Hematopoietic multipotent progenitor cell treated with erythropoietin and hydrocortisone succinate and interleukin-3 and kit ligand, for 17 days (in vitro differentiated cells): ENCODE measurements around the gene TGM1.
A peak's percentile ranks its signal among the peaks of the same experiment; 100 is the strongest.

Experiments
- DNase-seq: peaks from one replicate; pipeline ENCODE4 v3.0.0-alpha.2; 2015; ENCODE audit warnings: low spot score

TGM1 gene

DNA sequence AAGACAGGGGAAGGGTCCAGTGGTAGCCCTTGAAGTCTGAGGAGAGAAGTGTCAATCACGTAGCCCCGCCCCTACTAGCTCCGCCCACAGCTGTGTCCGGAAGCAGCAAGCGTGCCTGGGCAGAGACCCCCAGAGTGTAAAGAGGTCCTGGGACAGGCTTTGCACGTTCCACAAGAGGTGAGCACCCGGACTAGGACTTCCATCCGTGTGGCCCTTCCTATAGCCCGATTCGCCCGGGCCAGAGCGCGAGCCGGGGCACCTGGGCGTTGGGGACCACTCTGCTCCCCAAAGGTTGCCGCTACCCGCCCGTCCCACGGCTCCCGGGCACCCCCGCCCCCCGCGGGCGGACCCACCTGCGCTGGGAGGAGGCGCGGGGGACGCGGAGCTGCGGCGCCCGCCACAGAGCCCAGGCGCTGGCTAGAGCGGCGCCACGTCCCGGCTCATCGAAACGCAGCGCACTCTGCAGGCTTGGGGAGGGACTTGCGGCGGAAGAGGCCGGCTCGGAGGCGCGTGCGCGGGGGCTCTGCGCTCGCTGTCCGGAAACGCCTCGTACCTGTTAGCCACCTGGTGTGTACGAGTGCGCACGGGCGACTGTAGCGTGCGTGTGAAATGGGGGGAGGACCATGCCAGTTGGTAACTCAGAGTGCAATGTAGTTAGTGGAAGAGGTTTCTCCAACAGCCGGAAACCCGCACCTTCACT is 8.3 kb upstream of the TGM1 start, which contains the start of gene RABGGTA:
TSS of gene RABGGTA (minus strand) at position 464 of the 700 bp plus-strand sequence. CDS start 482 bp downstream, outside the sequence.
- peak; percentile 91 for DNase-seq

DNA sequence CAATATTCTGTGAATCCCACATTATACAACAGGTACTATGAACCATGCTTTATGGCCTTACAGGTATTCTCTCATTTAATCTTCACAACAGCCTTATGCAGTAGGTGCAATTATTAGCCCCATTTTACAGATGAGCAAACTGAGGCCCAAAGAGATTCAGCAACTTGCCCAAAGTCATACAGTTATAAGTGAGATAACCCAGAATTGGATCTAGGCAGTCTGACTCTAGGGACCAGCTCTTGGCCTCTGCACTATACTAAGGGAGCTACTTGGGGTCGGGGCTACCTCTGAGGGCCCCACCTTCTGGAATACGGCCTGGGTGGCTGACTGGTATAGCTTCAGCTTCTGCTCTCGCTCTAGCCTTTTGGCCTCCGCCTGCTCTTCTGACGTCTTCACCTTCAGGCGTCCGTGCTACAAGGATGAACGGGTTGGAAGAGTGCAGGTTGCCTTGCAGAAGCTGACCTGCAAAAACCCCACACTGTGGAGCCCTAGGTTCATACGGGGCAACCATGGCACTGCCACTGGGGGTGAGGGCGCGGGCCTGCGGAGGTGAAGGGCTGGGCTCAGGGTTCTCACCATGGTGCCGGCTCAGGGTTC is 7.7 kb upstream of the TGM1 start:
- DNase-seq, result no peak

DNA sequence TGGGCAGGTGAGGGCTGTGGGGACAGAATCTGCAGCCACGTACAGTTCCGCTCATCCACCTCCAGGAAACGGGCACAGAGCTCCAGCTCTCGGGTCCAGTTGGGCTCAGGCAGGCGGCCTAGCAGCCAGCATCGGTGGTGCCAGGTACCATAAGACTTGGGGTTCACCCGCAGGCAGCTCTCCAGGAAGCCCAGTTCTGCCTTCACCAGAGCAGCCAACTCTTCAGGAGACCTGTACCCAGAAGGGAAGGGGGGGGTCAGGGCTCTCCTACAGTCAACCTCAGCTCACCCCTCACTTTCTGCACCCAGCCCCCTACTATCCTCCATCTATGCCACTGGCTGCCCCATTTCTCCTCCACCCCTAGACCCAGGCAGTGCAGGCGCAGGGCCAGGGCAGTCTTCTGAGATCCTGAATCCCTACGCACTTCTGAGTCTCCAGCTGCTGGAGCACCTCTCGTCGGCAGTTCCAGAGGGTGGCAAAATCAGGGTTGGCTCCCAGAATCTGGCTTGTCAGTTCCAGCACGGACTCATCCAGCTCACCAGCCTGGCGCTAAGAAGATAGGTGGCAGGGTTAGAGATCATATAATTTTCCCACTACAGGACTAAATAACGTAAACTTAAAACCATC is 7.0 kb upstream of the TGM1 start:
- no peak for DNase-seq

DNA sequence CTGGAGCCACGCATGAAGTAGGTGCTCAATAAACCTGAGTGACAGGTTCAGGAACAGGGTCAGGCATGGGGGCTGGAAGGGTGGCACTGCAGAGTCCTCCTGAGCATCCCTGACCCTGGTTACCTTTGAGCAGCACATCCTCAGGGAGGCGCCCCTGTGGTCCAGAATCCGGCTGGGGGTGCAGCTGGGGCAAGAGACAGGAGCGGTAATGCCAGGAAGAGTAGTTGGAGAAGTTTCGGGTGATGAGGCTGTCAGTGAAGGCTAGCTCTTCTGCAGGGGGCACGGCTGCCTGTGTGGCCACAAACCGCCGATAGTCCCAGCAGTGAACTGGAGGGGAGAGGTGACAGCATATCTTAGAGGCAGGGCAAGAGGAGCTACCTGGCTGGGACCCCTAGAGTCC is 6.4 kb upstream of the TGM1 start:
- DNase-seq, result no peak

DNA sequence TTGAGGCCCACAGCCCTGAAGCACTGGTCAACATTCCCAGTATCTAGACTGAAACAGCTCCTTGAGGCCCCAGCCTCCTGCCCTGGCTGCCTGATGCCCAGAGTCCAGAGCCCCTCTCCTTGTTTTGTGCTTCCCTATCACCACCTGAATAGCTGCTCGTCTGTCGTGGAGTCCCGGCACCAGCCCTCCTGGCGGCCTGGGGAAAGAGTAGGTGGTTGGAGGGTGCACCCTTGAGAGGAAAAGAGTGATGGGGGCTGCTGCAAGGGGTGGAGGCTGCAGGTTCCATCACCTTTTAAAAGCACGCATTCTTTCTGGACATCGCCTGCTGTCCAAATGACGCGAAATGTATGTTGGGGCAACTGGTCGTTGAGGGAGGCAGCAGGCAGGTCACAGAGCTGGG is 5.2 kb upstream of the TGM1 start:
- no peak for DNase-seq

DNA sequence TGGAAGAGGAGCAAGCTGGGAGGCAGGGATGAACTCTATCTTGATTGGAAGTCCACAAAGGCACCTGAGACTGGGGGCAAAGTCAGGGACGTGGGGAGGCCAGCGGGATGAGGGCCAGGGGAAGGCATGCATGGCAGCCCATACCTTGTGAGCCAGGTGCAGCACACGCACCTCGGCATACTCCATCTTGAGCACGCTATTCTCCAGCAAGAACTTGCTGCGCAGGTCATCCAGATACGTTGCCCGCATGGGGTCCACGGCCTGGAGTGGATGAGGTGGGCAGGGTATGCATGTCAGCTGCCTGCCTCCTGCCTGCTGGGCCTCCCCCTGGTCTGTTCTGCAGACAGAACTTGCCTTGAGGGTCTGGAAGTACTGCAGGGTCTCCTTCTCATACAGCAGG is 4.5 kb upstream of the TGM1 start:
- no peak for DNase-seq

DNA sequence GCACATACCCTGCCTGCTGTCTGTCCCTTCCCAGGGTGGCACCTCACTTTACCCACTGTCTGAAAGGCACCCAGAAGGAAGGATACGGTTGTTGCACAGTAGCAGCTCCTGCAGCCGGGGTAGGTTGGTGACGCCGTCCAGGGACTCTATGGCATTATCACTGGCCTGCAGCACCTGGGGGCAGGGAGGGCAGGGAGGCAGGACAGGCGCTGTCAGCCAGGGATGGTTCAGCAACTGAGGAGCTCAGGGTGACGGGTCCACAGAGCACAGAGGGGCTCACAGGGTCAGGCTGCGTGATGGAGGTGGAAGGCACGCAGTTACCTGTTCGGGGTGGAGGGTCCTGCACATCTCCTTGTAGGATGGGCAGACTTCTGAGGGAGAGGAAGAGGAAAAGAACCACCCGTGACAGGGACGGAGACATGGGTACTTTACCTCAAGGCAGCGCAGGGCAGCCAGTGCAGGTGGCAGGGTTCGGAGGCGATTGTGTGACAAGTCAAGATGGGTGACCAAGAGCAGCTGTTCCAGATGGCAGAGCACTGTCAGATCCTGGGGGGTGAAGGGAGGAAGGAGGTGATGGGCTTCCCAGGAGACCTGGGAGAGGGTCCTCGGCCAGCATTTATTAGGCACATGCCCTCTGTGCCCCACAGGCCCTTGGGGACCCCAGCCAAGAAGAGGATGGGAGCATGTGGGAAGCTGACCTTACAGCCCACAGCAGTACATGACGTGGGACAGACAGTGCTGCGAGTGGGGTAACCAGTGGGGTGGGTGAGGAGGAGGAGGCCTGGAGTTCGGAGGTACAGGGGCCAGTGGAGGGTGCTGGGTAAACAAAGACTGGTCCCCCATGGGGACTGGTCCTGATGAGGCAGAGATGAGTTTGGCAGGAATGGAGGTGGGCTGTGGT is 3.6 kb upstream of the TGM1 start:
- no peak for DNase-seq

DNA sequence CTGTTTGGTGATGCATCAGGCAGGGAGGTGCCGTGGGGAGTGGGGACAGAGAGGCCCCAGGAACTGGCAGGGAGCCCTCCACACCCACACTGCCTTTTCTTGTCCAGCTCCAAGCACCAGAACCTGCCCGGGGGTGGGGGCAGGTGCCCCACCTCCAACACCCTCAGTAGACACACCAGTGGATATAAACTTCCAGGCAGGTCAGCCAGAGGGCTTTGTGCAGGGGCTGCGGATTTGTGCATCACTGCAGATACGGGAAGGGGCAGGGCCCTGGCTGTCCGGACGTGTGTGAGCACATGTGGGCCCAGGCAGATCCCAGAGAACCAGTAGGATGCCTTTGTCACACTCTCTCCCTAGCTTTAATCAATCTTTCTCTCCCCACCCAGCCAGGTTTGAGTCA is 1.3 kb upstream of the TGM1 start:
- no peak for DNase-seq

DNA sequence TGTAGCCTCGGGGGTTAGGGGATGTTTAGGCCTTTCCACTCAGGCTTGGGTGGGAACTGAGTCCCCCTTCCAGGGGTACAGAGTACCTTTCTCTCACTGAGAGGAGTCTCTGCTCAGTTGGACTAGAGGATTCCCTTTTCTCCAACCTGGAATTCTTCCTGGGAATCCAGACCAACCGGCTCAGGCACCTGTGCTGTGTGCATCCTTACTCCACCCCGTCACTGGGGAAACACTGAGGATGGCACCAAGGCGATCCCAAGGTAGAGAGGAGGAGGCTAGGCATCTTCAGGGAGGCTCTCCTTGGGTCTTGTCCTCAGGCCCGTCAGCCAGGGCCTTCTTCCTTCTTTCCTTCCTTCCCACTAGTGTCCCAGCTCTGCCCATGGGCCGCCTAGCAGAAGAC is 871 bp upstream of the TGM1 start:
- no peak for DNase-seq

DNA sequence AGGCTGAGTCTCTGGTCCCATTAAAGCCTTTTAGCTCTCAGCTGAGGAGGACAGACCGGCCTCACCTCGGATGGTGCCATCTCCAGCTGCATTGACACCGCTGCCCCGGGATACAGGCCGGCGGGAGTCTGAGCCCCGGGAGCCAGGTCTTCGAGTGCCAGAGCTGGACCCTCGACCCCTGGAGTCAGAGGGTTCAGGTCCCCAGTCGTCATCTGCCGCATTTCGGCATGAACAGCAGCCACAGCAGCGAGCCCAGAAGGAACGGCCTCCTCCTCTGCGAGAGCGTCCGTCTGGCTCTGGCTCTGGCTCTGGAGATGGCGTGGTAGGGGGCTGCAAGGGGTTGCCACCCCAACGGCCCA is 1.0 kb downstream of the TGM1 start:
- no peak for DNase-seq

DNA sequence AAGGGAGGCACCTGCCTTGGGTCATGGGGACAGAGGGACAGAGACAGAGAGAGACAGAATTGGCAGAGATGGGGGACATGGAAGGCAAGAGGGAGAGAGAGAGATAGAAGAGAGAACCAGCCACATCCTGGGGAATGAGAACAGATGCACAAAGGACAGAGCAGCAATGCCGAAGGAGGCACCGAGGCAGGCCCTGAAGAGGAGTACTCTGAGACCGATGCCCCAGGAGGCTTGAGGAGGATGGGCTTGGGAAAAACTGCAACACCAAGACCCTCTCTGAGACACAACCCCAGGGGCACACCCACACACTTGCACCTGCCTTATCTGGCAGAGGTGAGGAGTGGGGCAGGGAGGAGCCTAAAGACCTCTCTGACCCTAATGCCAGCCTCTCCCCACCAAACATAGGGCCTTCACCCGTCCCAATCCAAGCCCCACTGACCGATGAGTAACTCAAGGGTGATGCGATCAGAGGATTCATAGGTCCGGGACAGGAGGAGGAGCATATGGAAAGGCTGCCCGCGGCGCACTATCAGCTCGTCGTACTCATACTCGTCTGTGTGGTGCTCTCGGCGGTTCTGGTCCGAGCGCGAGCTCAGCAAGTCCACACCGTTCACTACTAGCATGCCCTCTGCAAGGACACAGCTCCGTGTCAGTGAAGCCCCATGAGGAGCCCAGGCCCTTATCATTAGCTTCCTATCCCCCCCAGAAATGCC is 1.6 kb downstream of the TGM1 start:
- DNase-seq, result no peak

DNA sequence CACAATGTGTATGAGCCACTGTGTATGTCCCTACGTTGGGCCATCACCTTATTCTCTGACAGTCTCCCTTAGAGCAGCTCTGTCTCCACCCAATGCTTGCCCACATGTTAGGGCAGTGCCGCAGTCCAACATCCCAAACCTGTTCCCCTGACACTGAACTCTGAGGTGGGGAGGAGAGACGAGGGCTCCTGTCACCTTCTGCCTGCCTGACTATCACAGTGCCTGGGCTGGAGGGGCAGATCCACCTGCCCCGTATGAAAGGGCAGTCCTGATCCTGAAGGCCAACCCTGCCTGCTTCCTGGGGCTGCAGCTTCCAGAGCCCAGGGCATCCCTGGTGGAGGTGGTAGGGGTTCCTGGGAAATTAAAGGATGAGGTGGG is 2.2 kb downstream of the TGM1 start:
- no peak for DNase-seq

DNA sequence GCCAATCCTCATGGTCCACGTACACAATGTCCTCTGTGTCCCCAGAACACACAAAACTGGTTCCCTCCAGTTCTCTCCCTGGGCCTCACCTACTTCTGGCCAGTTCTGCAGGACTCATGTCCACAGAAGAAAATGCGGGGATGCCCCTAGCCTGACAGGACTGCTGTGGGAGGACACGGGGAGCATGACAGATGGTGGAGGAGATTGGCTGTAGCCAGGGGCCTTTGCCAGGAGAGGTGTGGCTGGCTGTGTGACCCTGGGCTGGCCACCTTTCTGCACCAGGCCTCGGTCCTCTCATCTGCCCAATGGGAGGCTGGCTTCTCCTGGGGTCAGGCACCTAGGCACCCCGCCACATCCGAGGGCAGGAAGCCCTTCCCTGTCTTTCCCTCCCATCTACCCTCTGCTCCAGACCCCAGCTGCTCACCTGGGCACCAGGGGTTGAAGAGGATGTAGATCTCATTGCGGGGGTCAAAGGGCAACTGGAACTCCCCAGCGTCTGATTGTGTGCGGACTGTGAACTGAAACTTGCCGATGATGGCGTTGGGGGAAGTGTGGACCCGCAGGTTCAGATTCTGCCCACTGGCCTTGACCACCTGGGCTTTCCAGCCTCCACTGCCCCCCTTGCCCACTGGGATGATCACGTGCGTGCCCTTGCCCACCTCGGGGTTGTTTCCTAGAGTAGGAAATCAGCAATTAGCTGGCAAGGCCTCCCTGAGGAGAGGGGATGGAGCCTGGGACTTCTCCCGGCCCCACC is 2.8 kb downstream of the TGM1 start:
- DNase-seq, result no peak

DNA sequence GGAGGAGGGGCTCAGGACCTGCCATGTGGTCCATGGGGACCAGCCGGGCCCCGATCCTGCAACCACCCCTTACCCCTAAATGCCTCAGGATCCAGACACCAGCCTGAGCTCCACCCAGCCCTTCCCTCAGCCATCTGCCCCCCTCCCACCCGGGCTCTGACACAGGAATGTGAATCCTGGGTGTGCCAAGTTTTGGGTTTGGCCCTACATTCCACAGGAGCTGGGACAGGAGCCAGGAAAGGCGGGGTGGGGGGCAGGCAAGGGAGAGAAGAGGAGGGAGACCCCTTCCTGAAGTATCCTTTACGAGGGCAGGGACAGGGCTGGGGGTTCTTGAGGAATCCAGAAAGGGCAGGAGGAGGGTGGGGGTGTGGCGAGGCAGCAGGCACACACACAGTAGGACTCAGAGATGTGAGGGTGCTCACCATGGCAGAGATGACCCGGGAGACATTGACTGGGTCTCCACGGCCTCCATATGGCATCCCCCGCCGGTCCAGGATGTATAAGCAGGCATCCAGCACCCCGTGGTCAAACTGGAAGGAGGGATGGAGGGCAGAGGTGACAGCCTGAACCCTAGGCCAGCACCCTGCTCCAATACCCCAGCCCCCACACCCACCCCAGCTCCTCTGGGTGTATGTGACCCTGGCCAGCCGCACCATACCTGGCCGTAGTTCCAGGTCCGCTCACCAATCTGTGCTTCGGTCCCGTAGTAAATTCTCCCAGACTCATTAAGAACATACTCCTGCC is 3.5 kb downstream of the TGM1 start:
- DNase-seq, result no peak

DNA sequence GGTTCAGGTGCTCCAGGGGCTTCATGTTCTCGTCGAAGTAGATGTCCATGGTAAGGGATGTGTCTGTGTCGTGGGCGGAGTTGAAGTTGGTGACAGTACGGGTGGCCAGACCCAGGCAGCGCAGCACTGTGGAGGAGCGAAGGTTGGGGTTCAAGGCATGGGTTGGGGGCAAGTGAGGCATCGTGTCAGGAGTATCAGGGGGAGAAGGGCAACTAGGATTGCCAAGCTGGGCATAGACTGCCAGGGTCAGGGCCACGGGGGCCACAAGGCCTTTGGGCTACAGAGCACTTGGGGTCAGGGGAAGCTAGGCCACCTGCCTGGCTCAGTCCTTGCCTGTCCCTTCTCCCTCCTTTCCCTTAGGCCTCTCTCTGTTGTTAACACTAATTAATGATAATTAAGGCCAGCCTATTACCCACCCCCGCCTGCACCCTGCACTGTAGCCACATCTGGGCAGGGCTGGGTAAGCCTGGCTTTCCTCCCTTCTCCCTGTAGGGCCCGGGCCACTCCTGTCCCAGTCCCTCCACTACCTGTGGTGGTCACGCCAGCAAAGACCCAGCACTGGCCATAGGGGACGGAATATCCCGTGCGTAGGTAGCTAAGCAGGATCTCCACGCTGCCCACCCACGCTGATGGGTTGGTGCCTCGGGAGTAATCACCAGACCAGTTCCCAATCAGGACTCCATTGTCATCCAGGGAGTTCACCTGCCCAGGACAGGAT is 4.3 kb downstream of the TGM1 start:
- no peak for DNase-seq

DNA sequence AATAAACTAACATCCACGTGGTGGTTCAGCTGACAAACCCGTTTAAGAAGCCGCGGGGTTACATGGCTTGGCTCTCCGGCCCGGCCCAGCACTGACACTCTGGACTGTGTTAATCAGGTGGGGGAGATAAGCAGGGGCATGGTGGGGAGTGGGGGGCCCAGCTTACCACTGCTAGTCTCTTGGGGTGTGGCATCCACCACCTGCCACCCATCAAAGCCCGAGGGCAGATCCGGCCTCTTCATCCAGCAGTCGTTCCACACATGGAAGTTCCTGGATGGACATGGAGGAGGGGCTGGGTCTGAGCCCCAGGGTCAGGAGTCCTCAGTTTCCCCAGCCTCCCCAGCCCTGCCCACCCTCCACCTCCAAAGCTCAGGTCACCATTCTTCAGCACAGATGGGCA is 4.9 kb downstream of the TGM1 start:
- no peak for DNase-seq

DNA sequence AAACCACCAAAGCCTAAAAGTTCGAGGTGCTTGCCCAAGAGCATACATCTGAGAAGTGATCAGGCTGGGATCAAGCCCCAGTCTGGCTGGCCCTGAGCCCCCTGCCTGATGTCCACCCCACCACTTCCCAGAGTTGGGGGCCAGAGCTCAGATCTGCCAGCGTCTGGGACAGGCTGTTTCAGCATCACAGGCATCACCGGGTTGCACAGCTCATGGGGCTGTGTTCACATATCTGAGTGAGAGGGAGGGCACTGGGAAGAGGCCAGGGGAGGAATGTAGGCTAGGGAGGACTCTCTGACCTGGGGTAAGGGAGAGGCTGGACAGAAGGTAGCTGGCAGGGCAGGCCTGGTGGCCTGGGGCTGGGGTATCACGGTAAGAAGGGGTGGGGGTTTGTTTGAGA is 6.0 kb downstream of the TGM1 start:
- DNase-seq, result no peak

DNA sequence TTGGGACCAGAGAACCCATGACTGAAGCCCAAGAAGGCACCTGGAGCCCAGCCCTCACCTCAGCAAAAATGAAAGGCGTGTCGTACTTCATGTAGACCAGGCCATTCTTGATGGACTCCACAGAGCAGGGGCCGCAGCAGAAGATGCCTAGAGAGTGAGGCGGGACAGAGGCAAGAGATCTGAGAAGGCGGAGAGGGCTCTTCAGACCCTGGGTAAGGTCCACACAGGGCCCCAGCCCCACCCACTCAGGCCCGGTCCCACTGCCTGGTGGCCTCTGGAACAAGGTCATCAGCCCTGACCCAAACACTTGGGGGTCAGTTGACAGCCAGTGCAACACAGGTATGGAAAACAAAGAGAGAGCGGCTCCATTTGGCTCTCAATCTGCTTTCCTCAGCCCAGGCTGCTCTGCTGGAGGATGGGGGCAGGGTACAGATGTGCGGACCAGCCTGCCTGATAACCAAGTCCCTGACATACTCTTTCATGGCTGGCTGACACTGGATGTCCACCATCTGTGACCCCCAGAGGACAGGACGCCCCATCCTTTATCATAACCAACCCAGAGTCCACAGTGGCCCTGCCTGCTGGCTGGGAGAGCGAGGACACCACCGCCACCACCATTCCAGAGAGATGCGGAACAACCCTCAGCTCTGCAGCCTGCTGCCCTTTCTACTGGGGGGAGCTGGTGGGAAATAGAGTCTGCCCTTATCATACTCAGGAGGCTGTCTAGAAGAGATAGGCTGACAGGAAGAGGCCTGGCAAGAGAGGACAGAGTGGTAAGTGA is 6.9 kb downstream of the TGM1 start:
- peak; percentile 29 for DNase-seq

DNA sequence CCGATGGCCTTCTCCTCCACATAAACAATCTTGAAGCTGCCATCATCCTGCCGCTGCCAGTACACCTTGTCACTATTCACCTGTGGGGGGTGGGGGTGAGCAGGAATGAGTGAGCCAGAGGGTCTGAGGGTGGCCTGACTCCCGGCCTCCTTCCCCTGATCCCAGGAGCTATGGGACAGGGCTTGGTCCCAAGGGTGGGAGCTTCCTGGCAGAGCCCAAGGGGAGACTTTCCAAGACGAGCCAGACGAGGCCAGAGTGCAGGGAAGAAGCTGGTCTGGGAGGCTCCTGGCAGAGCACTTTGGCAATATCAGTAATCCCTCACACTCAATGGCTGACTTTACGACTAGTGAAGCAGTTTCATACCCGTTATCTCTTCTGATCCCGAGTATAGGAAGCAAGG is 7.5 kb downstream of the TGM1 start:
- DNase-seq, result no peak
